HCEC 1CT (cell line): ENCODE data around the gene SGCD.

Source experiments
- DNase-seq: peaks from one replicate; pipeline ENCODE4 v3.0.0-alpha.2; 2017

SGCD gene

DNA sequence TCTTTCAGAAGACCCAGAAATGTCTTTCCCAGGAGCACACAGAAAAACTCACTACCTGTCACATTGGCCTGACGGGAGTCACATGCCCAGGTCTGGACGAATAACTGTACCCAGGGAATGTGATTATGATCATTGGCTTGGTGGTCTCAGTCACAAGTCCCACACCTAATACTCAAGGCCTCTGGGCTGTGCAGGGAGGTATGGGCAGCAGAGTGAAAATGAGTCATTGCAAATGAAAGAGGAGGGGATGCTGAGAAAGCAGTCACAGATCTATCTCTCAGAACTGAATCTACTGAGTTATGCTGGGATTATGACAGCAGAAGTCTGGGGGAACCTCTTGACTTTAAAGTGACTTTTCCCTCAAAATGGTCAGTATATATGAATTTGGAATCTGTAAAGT lies 36.9 kb downstream of the SGCD start:
- DNase-seq = no peak

DNA sequence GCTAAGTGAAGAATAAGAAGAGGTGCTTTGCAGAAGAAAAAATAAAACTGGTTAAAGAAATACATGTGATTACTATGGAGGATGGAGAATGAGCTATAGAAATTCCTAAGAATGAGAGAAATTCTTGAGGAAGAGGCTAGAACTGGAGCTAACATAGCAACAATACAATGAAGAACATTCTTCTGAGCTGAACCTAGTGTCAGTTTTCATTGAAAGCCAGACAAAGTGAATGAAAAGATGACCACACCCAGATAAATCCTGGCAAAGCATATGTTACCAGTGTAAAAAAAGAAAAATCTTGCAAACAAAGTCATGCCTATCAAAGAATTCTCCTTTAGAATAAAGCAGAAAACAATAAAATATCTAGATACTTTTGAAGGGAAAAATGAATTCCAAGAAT lies 39.6 kb downstream of the SGCD start:
- no peak for DNase-seq

DNA sequence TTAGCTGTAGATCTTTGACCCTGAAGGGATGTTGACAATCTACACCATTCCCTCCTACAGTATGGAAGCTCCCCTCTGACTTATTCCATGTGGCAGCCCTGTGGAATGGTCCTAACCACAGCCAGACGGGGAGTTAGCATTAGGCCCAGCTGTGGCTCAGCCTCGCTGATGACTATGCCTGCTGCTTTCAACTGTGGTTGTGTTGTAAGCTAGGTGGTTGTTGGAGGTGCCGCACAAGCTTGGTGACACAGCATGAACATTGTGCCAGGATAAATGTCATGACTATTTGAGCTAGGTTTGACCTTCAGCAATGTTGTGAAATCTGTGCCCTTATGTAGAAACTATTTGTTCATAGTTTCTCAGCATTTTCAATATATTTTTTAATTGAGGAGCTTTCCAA lies 40.6 kb downstream of the SGCD start:
- peak; percentile 97 for DNase-seq

DNA sequence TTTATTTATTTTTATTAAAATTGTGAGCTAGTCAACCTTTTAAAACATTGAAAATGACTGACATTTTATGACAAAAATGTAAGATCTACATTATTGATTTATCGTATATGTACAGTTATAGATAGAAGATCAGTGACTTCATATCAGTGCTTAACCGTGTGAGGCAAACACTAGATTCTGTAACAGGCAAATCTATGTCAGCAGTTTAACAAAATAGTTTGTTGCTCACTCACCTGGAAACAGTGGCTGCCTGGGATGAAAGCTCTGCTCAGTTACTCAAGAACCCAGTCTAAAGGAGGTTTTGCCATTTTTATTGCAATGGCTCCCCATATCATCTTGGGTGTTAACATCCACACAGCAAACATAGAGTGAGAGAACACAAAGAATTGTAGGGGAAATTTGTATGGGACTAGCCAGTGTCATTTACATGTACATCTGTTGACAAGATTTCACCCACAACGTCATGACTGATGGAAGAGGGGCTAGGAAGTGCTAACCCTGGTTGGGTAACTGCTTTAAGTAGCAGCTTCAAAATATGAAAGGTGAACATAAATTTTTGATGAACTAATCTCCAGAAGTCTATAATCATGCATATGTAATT lies 49.0 kb downstream of the SGCD start:
- no peak for DNase-seq

DNA sequence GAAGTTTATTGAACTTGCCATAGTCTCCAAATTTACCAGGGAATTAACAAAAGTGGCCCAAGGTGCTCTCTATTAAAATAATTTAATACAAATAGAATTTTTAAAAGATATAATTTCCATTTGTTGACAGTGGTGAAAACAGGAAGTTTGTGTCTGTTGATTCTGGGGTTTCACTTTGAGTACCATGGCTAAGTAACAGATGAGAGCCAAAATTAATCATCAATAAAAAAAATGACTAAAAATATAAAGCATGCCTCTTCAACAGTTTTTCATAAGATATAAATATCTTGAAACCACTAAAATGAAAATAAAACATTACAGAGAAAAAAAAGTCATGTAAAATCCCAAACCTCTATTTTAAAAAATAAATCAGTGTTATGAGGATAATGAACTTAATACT lies 49.8 kb downstream of the SGCD start:
- DNase-seq = no peak

DNA sequence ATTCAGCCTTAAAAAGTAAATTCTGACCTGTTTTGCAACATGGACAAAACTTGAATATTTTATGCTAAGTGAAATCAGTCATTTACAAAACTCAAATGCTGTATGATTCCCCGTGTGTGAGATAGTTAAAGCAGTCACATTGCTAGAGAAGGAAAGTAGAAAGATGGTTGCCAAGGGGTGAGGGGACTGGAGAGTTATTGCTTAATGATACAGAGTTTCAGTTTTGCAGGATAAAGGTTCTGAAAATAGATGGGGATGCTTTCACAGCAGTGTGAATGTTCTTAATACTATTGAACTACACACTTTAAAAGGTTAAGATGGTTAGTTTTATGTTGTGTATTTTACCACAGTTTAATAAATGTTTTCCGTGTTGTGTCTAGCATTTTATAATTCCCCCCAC lies 51.2 kb downstream of the SGCD start:
- DNase-seq = no peak

DNA sequence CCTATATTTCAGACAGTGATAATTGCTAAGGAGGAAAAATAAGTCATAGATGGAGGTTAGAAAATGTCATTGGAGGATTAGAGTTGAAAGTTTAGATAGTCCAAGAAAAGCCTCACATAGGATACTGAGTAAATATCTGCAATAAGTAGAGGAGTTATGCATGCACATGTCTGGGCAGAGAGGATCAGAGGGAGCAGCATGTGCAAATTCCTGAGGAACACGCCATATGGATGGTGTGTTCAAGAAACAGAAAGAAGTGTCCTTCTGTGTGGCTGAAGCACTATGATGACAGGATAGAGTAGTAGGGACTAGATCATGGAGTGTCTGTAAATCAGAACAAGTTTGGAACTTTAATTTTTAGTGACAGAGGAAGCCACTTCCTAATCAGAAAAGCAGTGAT lies 52.2 kb downstream of the SGCD start:
- no peak for DNase-seq

DNA sequence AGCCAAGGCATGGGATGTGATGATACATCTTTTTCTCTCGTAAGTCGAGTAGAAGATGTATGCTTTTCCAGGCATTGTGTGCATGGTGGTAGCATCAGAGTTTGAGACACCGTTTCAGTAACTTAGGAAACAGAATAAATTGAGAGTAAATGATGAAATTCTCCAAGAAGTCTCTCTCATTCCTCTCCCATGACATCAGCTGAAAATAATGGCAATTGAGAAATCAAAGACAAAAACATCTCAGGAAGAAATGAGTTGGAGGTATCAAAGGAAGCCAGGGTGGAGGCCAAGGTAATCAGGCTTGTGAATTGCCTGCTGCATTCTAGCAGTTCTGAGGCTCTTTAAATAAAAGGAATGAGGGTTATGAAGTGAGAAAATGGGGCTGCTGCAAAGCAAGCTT lies 53.9 kb downstream of the SGCD start:
- peak; percentile 63 for DNase-seq

DNA sequence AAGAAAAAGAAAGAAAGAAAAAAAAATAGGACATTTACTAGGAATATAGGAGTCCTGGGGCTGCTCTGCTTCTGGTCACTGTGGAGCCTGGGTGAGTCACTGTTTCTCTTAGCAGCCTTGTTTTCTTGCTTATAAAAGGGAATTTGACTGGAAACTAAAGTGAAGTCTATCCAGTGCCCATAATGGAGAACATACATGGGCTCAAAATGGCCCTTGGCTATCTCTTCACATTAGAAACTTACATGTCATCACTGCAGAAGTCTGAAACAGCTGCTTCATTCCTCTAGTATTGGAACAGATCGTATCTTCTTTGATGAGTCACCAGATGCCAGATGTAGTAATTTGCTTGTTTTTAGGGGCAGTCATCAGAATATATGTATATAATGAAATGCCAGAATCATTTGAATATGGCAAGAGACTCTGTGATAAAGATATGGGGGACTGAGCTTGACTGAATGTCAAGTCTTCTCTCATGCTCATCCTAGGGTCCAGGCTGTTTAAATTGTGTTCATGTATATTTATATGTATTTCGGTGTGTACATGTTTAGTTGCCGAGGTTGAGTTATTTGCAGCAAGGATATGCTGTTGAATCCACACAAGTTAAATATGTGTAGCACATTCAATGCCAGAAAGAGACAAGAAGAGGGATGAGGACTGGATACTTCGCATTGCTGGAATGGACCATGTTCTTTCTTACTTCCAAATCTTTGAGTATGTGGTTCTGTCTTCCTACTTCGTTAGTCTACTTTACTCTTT lies 56.7 kb downstream of the SGCD start:
- DNase-seq = peak; percentile 86

DNA sequence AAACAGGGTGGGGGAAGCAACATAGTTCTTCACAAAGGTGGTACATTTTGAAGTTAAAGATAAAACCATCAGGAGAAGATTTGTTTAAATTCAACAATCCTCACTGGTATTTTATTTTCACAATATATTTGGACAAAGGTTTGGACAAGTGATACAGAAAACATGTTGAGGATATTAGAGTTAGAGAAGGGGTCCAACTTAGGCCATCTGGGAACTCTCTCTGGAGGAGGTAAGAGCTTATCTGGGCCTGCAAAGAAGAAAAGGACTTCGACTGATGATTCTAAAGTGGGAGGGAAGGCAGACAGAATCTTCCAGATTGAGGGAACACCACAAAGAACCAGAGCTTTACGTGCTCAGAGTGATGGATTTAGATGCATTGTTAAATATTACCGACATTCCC lies 58.5 kb downstream of the SGCD start:
- no peak for DNase-seq

DNA sequence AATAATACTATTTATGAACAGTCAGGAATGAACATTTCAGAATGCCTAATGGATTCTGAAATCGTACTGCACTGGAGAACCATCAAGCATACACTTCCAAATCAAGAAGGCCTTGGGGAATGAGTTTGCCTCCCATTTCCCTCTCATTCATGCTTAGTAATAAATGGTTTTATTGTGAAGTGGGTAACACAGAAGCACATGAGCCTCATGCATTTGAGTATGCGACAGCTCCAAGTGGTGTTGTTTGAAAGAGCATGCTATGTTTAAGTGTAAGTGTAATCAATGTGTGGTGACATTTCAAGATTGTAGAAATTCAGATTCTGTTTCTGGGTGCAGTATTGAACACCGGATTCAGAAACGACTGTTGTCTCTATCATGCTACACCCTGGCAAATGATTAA lies 60.0 kb downstream of the SGCD start:
- no peak for DNase-seq

DNA sequence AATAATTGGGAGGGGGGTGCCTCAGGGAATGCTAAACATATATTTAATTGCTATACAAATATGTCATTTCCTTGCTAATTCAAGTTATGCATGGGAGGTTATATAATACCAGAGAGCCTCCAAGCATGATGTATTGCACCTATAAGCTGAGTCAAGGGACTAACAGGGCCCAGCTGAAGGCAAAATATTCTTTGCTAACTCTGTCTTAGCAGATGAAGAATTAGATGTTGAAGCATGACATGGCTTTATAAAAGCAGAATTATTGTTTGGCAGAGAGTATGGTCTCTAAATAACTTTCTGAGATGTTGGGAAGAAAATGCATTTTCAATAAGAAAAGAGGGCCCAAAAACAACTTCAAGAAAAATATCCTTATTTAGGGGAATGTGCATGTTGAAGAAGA lies 60.4 kb downstream of the SGCD start:
- DNase-seq = no peak

DNA sequence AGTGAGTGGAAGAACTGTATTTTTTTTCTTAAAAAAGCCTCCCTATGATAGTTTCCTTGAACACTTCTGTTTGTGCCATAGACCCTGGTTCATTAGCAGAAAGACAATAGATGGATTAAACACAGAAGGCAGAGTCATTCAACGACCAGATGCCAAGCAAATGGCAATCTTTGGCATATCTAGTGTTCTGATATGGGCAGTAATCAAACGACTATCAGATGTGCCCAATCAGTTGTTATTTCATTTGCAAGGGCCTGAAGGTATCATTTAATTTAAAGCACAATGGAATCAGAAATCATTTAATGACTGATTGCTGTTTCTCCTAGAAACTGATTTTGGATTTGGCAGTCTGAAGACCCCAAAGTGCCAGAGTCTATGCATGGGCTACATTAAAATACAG lies 61.3 kb downstream of the SGCD start:
- DNase-seq = no peak

DNA sequence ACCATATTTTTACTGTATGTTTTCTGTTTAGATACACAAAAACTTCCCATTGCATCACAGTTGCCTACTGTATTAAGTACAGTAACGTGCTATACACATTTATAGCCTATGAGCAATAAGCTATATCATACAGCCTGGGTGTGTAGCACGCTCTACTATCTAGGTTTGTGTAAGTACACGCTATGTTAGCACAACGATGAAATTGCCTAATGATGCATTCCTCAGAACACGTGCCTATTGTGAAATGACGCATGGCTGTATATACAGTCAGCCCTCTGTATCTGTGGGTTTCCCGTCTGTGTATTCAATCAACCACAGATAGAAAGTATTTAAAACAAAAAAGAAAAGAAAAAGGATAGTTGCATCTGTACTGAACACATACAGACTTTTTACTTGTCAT lies 64.2 kb downstream of the SGCD start:
- DNase-seq = peak; percentile 93

DNA sequence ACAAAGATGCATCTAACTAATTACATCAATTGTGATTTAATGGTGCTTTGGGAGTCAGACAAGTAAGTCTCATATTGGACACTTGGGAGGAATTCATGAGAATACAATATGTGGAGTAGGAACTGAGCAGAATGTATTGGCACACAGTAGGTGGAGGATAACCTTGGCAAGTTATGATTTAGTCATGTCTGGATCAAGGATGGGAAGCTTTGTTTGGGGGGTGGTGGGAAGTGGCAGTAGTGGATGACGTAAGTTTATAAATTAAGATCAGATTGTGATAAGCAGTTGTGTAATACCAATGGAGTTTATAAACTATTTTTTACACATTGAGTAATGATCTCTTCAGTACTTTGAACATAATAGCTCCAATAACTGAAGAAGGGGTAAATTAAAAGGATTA lies 67.0 kb downstream of the SGCD start:
- no peak for DNase-seq

DNA sequence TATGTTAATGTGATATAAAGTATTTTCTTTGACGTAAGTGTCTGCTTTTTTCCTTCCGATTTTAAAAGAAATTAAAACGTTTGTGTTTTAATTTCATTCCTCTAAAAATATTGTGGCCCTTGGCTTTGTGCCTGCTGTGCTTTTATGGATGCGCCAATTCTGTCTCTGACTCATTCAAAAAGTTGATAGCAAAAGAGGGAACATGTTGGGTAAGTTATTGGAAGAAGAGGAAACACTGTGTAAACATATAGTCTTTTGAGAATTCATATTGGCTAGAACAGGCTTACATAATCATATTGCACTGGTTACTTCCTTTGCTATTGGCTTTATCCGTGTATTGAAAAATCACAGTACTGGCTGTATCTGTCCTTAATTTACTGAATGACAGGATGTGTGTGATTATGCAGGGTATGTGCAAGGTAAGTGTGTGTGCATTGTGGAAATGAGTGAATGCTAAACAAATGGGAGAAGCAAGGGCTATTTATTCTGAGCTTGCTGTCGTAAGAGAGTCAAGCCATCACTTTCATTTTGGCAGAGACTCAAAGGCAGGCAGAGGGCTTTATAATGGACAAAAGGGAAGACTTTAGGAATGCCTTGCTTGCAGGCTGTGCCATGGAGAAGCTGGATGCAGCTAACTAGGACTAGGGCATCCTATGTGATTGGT lies 67.8 kb downstream of the SGCD start:
- peak; percentile 63 for DNase-seq

DNA sequence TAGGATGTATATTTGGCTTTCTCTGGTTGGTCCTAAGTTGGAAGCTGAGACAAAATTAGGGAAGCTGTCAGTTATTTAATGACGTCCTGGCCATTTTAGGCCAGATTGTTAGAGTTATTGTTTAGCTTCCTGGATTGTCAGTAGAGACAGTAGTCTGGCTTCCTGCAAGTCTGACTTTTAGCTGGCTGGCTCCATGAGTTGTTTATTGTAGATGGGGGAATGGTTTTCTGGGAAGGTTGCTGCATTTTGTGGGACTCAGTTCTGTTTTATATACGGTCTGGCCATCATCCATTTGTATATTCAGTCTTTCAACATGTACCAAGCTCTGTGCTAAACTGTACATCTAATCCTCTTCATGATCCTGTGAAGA lies 68.3 kb downstream of the SGCD start:
- no peak for DNase-seq

DNA sequence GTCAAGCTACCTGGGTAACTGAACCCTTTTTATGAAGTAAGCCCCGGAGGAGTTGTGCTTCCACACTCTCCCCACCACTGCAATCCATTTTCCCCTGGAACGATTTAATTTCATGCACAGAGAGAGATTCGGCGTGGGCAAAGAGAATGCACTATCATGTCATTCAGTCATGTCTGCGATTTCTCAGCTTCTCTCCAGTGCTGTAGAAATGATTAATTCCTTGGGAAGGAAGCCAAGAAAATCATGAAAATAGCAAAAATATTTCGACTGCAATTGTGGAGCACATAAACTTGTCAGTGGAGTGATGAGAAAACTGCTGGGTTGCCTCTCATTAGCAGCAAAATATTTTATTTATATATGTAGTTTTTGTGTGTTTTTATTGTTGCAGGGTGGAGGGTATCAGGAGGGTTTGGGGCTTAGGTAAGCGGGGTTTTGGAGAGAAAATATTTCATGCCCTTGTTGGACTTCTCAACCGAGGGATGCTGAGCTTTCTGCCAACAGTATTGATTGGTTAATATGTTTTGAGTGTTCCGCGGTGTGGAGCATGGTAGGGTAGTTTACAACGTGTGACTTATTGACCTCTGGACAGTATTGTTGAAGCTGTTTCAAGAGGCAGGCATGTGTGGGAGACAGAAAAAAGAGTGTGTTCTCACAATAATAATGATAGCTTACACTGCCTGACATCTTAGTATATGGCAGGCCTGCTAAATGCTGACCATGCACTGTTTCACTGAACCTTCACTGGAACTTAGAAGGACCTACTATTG lies 69.3 kb downstream of the SGCD start:
- peak; percentile 30 for DNase-seq

DNA sequence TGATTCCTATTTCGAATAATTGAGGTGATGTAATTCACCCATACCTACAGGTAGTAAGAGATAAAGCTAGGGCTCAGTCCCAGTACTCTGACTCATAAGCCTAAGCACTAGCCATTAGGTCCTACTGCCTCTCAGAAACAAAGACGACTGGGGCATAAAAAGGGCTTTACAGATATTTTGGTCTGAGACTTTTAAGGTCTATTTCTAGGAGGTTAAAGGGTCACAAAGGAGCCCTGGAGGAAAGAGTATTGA lies 69.8 kb downstream of the SGCD start:
- no peak for DNase-seq

DNA sequence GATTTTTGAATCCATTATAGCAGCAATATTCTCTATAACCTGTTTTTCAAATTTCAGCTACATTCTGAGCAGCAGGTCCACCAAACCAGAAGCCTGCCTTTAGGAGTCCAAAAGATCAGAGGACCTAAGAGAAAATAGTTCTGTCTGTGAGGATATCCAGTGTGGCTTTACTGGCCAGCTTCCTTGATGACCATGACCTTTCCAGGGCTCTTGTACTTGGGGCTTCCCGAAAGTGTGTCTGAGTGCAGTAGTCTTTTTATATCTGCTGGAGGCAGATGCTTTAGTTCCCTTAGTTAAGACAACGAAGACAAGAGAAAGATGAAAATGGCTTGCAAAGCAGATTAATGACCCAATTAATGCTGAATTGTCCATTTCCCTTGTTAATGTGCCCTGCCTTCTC lies 72.4 kb downstream of the SGCD start:
- no peak for DNase-seq

DNA sequence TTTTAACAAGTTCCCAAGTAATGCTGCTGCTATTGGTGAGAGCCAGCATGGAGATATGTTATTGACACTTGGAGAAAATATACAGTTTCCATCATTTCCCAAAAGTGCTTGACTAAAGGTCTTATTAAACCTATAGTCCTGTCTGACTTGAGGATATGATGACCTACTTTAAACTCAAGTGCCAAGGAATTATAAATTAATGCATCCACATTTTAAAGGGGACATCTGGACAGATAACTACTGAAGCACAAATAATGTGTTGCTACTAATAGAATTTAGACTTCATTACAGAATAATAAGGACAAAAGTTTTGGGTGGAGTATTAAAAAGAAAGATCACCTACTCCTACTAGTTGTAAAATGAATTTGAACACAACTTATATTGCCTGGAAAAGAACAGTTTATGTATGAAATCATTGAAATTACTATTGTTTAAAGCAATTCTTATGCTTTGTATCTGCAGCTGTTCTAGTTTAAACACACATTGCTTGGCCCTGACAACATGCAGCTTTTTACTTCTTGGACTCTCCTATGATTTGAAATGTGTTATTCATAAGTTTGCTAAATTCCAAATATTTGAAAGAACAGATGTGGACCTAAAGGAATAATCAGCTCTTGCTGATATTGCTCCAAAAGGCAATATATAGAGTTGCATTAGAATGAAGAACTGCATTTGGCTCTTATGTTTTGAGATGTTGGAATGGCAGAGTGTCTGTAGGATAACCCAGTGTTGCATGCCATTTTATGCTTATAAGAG lies 73.4 kb downstream of the SGCD start:
- no peak for DNase-seq

DNA sequence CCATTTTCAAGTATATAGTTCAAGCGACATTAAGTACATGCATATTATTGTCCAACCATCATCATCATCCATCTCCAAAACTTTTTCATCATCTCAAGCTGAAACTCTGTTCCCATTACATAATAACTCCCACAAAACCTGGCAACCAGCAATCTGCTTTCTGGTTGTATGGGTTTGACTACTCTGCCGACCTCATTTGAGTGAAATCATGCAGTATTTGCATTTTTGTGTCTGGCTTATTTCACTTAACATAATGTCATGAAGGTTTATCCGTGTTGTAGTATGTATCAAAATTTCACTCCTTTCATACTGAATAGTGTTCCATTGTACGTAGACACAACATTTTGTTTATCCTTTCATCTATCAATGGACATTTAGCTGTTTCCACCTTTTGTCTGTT lies 74.8 kb downstream of the SGCD start:
- DNase-seq = no peak

DNA sequence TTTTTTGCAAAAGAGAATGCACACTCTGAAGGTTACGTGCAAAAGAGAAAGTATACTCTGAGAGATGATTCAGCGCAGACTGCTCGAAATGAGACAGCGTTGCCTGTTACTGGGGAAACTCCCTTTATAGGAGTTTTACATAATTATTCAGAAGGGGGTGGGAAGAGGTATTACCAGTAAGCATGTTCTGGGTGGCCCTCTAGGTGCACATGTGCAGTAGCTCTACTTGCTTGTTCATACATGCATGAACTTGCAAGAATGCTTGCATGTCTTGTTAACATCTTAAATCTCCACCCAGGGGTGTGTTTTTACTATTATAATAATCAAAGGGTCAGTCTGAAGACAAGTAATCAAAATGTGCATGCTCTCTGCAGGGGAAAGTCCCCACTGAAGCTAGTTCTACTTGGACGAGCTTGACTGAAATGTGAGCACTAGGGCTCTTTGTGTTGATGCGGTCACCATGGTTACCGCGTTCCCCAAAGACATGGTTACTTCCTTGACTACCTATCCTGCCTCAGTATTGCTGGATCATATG lies 75.5 kb downstream of the SGCD start:
- no peak for DNase-seq
